Measurements from ENCODE around the gene AXL.

AXL gene

GRCh38 chr19:41214161-41214560, 4.9 kb upstream of the AXL start:
- Histone ChIP-seq H3K4me1 (ENCODE audit: control insufficient read depth, insufficient read depth, low read depth, low read length) (peaks cover 10% of the 10 kb centered on the region), H3K23ac (ENCODE audit: low read length in 2 of 2) (no peak overlapping the region), H3K4me2 (ENCODE audit: low read length, poor library complexity, severe bottlenecking) (no peak overlapping the region), H3K9ac (ENCODE audit: low read length) (no peak overlapping the region), H3K79me1 (replicated peaks; ENCODE audit: low read length, poor library complexity, severe bottlenecking) (no peaks in the 10 kb centered on the region), H2AFZ (ENCODE audit: low read depth, low read length) (no peak overlapping the region), H4K91ac (ENCODE audit: low read length) (no peak overlapping the region), H3K27me3 (ENCODE audit: control insufficient read depth in 1 of 2, insufficient read depth in 1 of 2, low read length in 2 of 2) (no peaks in the 10 kb centered on the region), H2AK5ac (ENCODE audit: low read length, severe bottlenecking) (no peak overlapping the region), H2BK15ac (ENCODE audit: low read depth, poor library complexity, severe bottlenecking) (no peak overlapping the region), H3K9me3 (ENCODE audit: control insufficient read depth, low read length) (no peaks in the 10 kb centered on the region), H2BK5ac (ENCODE audit: low read depth, low read length, poor library complexity, severe bottlenecking) (no peak overlapping the region), H3K14ac (ENCODE audit: low read length in 2 of 2) (no peak overlapping the region), H4K8ac (ENCODE audit: low read length) (no peak overlapping the region), H2BK12ac (ENCODE audit: low read length in 2 of 2) (no peak overlapping the region), H3K4ac (ENCODE audit: low read depth in 1 of 2, low read length in 2 of 2) (no peak overlapping the region), H2BK120ac (ENCODE audit: low read depth, low read length) (no peak overlapping the region), H3K18ac (ENCODE audit: low read depth in 1 of 2, low read length in 2 of 2) (no peak overlapping the region), H3K4me3 (ENCODE audit: insufficient read depth in 1 of 2, low read depth in 1 of 2, low read length in 2 of 2) (no peak overlapping the region), H3K36me3 (ENCODE audit: control insufficient read depth in 1 of 2, insufficient read depth in 2 of 2, low read depth in 1 of 2, low read length in 2 of 2) (no peaks in the 10 kb centered on the region), H3K27ac (ENCODE audit: low read length, poor library complexity, severe bottlenecking) (no peak overlapping the region)
- no peak for DNase-seq
- 97% methylated on average over 1 of the region's 1 CpG for WGBS

GRCh38 chr19:41217741-41218140, 1.3 kb upstream of the AXL start:
- Histone ChIP-seq H2BK15ac (ENCODE audit: low read depth, poor library complexity, severe bottlenecking) (no peak overlapping the region), H3K18ac (ENCODE audit: low read depth in 1 of 2, low read length in 2 of 2) (peak overlapping the region in 1 of 2 experiments; percentile 5), H3K4me1 (ENCODE audit: control insufficient read depth, insufficient read depth, low read depth, low read length) (peaks cover 26% of the 10 kb centered on the region), H3K14ac (ENCODE audit: low read length in 2 of 2) (no peak overlapping the region), H3K79me1 (replicated peaks; ENCODE audit: low read length, poor library complexity, severe bottlenecking) (no peaks in the 10 kb centered on the region), H3K27me3 (ENCODE audit: control insufficient read depth in 1 of 2, insufficient read depth in 1 of 2, low read length in 2 of 2) (no peaks in the 10 kb centered on the region), H3K27ac (ENCODE audit: low read length, poor library complexity, severe bottlenecking) (no peak overlapping the region), H3K4me3 (ENCODE audit: insufficient read depth in 1 of 2, low read depth in 1 of 2, low read length in 2 of 2) (no peak overlapping the region), H3K9ac (ENCODE audit: low read length) (peak overlapping the region; percentile 98), H2AFZ (ENCODE audit: low read depth, low read length) (no peak overlapping the region), H3K4me2 (ENCODE audit: low read length, poor library complexity, severe bottlenecking) (no peak overlapping the region), H3K23ac (ENCODE audit: low read length in 2 of 2) (no peak overlapping the region), H4K91ac (ENCODE audit: low read length) (peak overlapping the region; percentile 73), H2BK120ac (ENCODE audit: low read depth, low read length) (no peak overlapping the region), H3K36me3 (ENCODE audit: control insufficient read depth in 1 of 2, insufficient read depth in 2 of 2, low read depth in 1 of 2, low read length in 2 of 2) (peaks cover 19 to 21% of the 10 kb centered on the region in 2 experiments), H3K4ac (ENCODE audit: low read depth in 1 of 2, low read length in 2 of 2) (peak overlapping the region; percentile 35 to 65), H2BK12ac (ENCODE audit: low read length in 2 of 2) (peak overlapping the region; percentile 16 to 44), H2AK5ac (ENCODE audit: low read length, severe bottlenecking) (no peak overlapping the region), H2BK5ac (ENCODE audit: low read depth, low read length, poor library complexity, severe bottlenecking) (no peak overlapping the region), H3K9me3 (ENCODE audit: control insufficient read depth, low read length) (no peaks in the 10 kb centered on the region), H4K8ac (ENCODE audit: low read length) (peak overlapping the region; percentile 12)
- DNase-seq, result no peak
- 79% methylated on average over 7 of the region's 7 CpGs for WGBS

- peak overlapping the region; percentile 65 for H2AFZ ChIP-seq (ENCODE audit: low read depth, low read length)
- H4K91ac ChIP-seq (ENCODE audit: low read length), result peak overlapping the region; percentile 31
- peak overlapping the region; percentile 28 for H2AK5ac ChIP-seq (ENCODE audit: low read length, severe bottlenecking)
- H2BK120ac ChIP-seq (ENCODE audit: low read depth, low read length), result peak overlapping the region; percentile 82
- H2BK15ac ChIP-seq (ENCODE audit: low read depth, poor library complexity, severe bottlenecking), result peak overlapping the region; percentile 21
- no peak for DNase-seq
- H2BK12ac ChIP-seq (ENCODE audit: low read length in 2 of 2), result peak overlapping the region; percentile 61 to 98
- H3K4me2 ChIP-seq (ENCODE audit: low read length, poor library complexity, severe bottlenecking), result peak overlapping the region; percentile 51
- no peaks in the 10 kb centered on the region for H3K79me1 ChIP-seq (replicated peaks; ENCODE audit: low read length, poor library complexity, severe bottlenecking)
- no peaks in the 10 kb centered on the region for H3K27me3 ChIP-seq (ENCODE audit: control insufficient read depth in 1 of 2, insufficient read depth in 1 of 2, low read length in 2 of 2)
- peak overlapping the region; percentile 16 to 63 for H3K4ac ChIP-seq (ENCODE audit: low read depth in 1 of 2, low read length in 2 of 2)
- no peaks in the 10 kb centered on the region for H3K9me3 ChIP-seq (ENCODE audit: control insufficient read depth, low read length)
- H3K14ac ChIP-seq (ENCODE audit: low read length in 2 of 2), result peak overlapping the region in 1 of 2 experiments; percentile 72
- peak overlapping the region; percentile 37 for H2BK5ac ChIP-seq (ENCODE audit: low read depth, low read length, poor library complexity, severe bottlenecking)
- WGBS, result 76% methylated on average over 7 of the region's 7 CpGs
- H3K27ac ChIP-seq (ENCODE audit: low read length, poor library complexity, severe bottlenecking), result peak overlapping the region; percentile 84
- peaks cover 30% of the 10 kb centered on the region for H3K4me1 ChIP-seq (ENCODE audit: control insufficient read depth, insufficient read depth, low read depth, low read length)
- H3K36me3 ChIP-seq (ENCODE audit: control insufficient read depth in 1 of 2, insufficient read depth in 2 of 2, low read depth in 1 of 2, low read length in 2 of 2), result peaks cover 21% of the 10 kb centered on the region in 2 experiments
- H3K18ac ChIP-seq (ENCODE audit: low read depth in 1 of 2, low read length in 2 of 2), result peak overlapping the region; percentile 15 to 98
- peak overlapping the region; percentile 85 to 98 for H3K4me3 ChIP-seq (ENCODE audit: insufficient read depth in 1 of 2, low read depth in 1 of 2, low read length in 2 of 2)
- H3K9ac ChIP-seq (ENCODE audit: low read length), result peak overlapping the region; percentile 98
- peak overlapping the region; percentile 88 for H4K8ac ChIP-seq (ENCODE audit: low read length)
- no peak overlapping the region for H3K23ac ChIP-seq (ENCODE audit: low read length in 2 of 2)
Measured at GRCh38 chr19:41218249-41218614, 791 bp upstream of the AXL start.

GRCh38 chr19:41219924-41220567, 1.0 kb downstream of the AXL start:
- H3K4me2 ChIP-seq (ENCODE audit: low read length, poor library complexity, severe bottlenecking), result peak overlapping the region; percentile 51
- peak overlapping the region in 1 of 2 experiments; percentile 89 for H2BK12ac ChIP-seq (ENCODE audit: low read length in 2 of 2)
- H4K91ac ChIP-seq (ENCODE audit: low read length), result peak overlapping the region; percentile 31
- 0% methylated on average over 7 of the region's 16 CpGs for WGBS
- H3K14ac ChIP-seq (ENCODE audit: low read length in 2 of 2), result peak overlapping the region in 1 of 2 experiments; percentile 78
- H3K36me3 ChIP-seq (ENCODE audit: control insufficient read depth in 1 of 2, insufficient read depth in 2 of 2, low read depth in 1 of 2, low read length in 2 of 2), result peaks cover 28 to 33% of the 10 kb centered on the region in 2 experiments
- peak overlapping the region; percentile 76 for H2BK120ac ChIP-seq (ENCODE audit: low read depth, low read length)
- H3K4me1 ChIP-seq (ENCODE audit: control insufficient read depth, insufficient read depth, low read depth, low read length), result peaks cover 44% of the 10 kb centered on the region
- H3K18ac ChIP-seq (ENCODE audit: low read depth in 1 of 2, low read length in 2 of 2), result peak overlapping the region; percentile 16 to 97
- H2AK5ac ChIP-seq (ENCODE audit: low read length, severe bottlenecking), result peak overlapping the region; percentile 62
- H2BK15ac ChIP-seq (ENCODE audit: low read depth, poor library complexity, severe bottlenecking), result peak overlapping the region; percentile 76
- peak overlapping the region; percentile 85 to 98 for H3K4me3 ChIP-seq (ENCODE audit: insufficient read depth in 1 of 2, low read depth in 1 of 2, low read length in 2 of 2)
- H4K8ac ChIP-seq (ENCODE audit: low read length), result peak overlapping the region; percentile 92
- peak overlapping the region in 1 of 2 experiments; percentile 43 for H3K23ac ChIP-seq (ENCODE audit: low read length in 2 of 2)
- H3K27ac ChIP-seq (ENCODE audit: low read length, poor library complexity, severe bottlenecking), result peak overlapping the region; percentile 84
- no peaks in the 10 kb centered on the region for H3K27me3 ChIP-seq (ENCODE audit: control insufficient read depth in 1 of 2, insufficient read depth in 1 of 2, low read length in 2 of 2)
- peak overlapping the region; percentile 93 to 94 for H3K4ac ChIP-seq (ENCODE audit: low read depth in 1 of 2, low read length in 2 of 2)
- H3K9me3 ChIP-seq (ENCODE audit: control insufficient read depth, low read length), result no peaks in the 10 kb centered on the region
- H2BK5ac ChIP-seq (ENCODE audit: low read depth, low read length, poor library complexity, severe bottlenecking), result peak overlapping the region; percentile 74
- peak overlapping the region; percentile 98 for H3K9ac ChIP-seq (ENCODE audit: low read length)
- peak; percentile 79 for DNase-seq
- H2AFZ ChIP-seq (ENCODE audit: low read depth, low read length), result no peak overlapping the region
- no peaks in the 10 kb centered on the region for H3K79me1 ChIP-seq (replicated peaks; ENCODE audit: low read length, poor library complexity, severe bottlenecking)

All from mesenchymal stem cell (in vitro differentiated cells and primary cell).